HG03135 (cell line): ENCODE results near the gene C19orf25.
"Not testable (repeated sequence)": the region's sequence is repeated elsewhere in the genome, so short reads cannot be mapped to it uniquely, and the experiment has no call there.

Experiments used
- ATAC-seq: cut with Tn5 transposase; IDR thresholded peaks from one replicate; pipeline ENCODE4 v1.9.1; 2021; ENCODE audit warnings: mild to moderate bottlenecking, moderate library complexity; ENCODE audit not compliant: unreplicated experiment

The C19orf25 gene

DNA sequence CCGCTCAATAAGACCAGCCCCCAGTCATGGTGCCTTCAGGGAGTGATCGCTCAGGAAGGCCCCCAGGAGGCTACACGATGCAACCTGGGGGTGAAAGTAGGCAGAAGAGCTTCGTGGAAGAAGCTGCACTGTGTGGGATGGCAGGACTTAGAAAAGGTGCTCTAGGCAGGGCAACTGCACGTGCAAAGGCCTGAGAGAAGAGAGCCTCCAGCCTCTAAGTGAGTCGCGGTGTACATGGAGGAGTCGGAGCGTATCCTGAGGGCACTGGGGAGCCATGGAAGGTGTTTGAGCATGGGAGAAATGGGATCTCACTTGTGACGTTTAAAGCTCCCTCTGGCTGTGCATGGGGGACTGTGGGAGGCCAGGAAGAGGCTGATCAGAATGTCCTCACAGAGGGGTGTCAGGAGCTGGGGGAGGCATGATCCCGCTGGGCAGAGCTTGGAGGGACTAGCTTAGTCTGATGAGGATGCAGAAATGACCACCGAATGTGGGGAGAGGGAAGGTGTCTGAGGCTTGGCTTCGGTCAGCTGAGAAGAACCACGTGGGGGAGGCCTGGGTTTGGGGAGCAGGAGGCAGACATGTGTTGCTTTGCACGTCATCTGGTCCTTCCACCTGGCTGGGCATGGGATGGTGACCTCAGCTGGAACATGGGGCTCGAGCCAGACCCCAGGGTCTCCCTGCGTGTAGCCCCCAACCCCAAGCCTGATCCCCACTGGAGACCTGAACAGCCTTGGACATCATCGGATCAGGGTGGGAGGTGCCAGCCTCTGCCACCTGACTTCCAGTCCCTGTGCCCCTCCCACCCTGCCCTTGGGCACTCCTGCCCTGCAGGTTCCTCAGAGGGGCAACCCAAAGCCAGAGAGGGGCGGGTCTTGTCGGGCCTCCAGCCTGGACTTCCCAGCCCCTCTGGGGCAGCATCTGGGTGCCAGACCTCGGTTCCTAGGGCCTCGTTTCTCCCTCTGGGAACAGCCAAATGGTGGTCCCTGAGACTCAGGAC lies 28.0 kb downstream of the C19orf25 start:
- ATAC-seq, result no peak

DNA sequence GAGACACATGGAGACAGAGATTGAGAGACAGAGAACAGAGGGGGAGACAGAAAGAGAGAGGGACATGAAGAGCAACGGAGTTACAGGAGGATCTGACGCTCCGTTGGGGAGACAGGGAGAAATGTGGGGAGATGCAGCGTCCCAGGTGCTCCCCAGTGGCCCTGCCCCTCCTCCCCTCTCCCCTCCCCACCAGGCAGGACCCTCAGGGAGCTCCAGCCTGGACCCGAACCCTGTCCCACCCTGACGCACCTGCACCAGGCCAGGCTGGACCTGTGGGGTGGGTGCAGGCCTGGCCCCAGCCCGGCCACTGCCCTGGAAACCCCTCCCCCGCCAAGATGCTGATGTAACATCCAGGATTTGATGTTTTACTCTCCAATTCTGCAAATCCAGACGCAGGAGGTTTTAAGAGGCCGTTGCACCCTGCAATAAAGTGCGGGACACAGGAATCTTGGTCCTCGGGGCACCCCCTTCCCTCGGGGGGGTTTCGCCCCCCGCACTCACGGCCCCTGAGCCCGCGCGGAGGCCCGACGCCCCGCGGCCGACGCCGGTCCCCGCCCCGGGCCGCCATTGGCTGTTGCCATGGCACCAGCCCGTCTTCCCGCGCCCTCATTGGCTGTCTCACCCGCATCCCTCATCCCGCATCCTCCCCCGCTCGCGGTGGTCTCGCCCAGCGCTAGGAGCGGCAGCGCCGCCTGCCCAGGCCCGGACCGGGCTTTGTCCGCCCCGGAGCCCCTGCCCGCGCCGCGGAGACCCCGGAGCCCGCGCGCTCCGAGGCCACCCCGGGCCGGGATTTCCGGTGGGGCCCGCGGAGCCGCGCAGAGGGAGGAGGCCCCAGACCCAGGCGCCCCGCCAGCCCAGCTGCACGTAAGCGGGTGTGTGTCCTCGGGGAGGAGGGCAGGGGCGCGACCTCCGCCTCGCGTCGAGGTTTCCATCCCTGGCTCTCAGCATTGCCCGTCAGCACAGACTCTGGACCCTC lies 29.3 kb downstream of the C19orf25 start, which contains the start of gene APC2:
Gene APC2, plus strand, starts transcription at position 655 of the 976 bp plus-strand sequence. CDS start 2,881 bp downstream, outside the sequence.
- ATAC-seq, result no peak

DNA sequence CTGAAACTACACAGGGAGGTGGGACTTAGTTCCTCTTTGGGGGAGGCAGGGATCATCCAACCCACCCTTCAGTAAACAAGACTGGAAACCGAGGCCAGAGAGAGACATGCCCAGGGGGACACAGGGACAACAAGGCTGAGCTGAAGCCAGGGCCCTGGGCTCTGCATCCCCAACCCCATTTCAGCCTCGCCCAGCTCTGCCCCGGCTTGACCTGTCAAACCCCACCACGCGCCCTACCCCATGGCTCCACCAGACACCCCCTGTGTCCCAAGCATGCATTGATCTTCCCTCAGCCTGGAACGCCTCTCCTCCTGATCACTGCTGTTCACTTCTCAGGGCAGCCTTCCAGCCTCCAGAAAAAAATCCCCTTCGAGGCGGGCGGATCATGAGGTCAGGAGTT lies 31.1 kb downstream of the C19orf25 start:
- ATAC-seq, result no peak

DNA sequence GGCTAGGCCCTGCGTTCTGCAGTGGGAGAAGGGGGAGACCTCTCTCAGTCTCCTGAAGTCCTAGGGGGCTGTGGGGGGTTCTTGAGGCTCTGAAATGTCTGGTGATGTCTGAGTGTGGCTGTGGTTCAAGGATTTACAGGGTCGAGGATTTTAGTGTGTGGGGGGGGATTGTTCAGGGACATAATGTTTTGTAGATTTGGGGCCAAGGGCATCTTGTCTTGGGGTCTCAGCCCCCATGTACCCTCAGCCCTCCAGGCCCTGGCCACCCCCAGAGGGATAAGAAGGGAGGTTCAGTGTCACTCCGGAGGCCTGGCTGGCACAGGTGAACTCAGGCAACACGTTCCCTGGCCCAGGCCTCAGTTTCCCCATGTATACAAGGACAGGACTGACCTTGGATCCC lies 31.5 kb downstream of the C19orf25 start:
- no peak for ATAC-seq

DNA sequence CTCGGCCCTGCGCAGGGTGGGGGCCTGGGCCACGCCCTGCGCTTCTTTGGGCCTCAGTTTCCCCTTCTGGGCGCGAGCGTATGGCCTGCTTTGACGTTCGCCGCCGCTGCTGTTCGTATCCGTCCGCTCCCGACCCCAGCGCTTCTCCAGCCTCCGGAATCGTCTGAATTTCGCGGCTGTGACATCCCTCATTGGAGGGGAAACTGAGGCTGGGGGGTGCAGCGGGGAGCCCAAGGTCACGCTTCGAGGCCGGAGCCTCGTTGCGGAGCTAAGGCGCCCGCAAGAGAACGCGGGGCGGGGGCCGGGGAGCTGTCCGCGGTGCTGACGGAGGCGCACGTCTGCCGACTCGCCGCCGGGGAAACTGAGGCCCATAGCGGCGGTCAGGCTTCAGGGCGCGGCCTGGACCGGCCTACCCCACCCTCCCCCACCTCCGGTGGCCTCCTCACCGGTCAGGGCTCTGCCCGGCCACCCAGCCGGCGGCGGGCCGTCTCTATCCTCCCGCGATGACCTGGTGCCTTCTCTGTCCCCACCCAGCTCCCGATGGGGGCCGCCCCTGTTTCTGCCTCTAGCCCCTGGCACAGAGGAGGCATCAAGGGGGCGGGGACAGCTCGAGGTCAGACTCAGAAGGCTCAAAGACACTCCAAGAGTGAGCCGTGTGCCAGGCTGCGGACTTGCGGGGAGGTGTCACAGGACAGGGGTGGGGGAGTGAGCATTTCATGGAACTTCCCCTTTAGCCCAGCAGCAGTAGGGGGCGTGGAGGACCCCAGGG lies 32.1 kb downstream of the C19orf25 start:
- ATAC-seq, result no peak

DNA sequence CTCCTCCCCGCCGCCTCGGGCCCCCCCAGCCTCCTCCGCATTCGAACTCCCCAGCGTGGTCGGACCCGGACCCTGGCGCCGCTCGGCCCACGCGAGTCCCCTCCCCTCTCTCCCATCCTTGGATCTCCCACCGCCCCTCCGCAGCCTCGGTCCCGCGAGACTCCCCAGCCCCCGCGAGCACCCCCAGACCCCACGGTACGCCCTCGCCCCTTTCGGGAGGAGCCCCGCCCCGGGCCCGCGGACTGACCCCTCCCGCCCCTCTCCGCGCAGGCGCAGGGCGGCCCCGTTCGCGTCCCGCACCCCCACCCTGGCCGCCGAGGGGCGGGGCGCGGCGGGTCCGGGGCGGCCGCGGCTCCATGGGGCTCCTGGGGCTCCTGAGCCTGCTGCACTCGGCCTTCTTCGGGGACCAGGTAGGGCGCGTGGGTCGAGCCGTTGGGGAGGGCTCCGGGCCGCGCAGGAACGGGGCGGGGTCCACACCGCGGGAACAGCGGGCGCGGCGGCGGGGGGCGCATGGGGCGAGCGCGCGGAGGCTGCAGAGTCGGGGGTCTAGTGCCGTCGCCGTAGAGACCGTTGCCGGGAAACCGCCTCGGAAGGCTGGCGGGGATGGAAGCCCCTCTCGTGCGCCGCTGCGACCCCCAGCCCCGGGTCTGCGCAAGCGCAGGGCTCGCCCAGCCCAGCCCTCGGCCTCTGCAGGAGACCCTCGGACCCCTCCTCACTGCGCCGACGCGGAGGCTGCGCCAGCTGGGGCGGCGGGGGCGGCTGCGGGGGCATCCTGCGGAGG lies 32.9 kb downstream of the C19orf25 start:
- no peak for ATAC-seq

DNA sequence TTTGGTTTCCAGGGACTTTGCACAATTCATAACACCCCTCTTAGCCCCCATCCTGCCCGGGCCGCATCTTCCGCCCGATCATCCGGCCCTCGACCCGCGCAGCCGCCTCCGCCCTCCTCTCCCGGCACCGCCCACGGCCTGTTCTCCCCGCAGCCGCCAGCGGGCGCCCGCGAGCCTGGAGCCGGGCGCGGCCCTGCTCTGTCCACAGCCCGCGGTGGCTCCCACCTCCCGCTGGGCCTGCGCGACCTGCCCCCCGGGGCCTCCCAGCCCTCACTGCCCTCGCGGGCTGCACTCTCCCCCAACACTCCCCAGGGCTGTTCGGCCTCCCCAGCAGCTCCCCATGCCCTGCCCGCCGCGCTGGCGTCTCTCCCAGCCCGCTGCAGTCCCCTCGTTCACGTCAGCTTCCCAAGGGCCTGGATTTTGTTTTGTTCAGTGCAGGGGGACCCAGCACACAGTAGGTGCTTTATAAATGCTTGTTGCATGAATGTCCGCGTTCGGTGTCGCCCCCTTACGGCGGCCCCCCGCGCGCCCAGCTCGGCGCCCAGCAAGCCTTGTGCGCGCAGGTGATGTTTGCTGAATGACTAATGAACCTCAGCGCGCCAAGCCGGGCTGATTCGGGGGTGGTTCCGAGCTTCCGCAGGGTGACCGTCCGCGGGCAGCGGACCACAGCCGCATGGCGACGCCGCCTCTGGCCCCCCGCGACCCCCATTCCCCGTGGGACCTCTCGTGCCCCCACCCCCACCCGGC lies 33.7 kb downstream of the C19orf25 start:
- ATAC-seq, result no peak

DNA sequence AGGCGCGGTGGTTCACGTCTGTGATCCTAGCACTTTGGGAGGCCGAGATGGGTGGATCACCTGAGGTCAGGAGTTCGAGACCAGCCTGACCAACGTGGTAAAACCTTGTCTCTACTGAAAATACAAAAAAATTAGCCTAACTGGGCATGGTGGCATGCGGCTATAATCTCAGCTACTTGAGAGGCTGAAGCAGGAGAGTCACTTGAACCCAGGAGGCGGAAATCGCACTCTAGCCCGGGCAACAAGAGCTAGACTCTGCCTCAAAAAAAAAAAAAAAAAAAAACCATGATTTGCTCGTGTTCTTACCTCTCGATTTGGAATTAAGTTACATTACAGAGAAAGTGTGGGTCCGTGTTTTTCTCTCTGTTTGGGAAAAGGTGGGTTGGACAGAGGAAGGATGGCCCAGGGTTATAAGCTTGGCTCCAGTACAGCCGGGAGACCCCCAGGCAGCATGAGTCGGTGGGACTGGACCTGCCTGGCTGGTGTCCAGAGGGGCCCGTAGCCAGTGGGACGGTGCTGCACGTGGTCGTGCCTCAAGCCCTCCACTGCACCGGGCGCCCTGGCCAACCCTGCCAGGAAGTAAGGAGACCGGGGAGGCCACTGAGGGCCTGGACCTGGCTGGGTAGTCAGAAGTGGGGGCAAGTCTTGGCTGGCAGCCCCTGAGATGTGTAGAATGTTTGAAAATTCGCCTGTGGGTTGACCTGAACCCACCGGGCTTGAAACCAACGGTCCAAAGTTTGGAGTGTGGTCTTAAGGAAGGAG lies 37.2 kb downstream of the C19orf25 start:
- ATAC-seq, result no peak

DNA sequence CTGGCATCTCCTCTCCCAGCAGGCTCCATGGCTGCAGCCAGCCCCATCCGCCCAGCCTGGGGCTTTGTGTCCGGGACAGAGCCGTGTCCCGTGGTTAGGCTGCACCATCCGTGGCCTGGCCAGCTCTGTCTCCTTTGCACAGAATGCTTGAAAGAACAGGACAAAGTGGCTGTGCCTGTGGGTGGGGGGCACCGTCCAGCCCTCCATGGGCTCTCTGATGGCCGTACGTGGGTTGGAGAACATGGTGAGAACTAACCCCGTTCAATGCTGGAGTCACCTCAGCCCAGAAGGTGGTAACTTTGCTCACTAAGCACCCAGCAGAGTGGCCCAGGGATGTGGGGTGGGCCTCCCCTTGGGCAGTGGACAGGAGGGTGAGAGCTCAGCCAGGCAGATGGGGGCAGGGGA lies 38.0 kb downstream of the C19orf25 start:
- ATAC-seq, result no peak

DNA sequence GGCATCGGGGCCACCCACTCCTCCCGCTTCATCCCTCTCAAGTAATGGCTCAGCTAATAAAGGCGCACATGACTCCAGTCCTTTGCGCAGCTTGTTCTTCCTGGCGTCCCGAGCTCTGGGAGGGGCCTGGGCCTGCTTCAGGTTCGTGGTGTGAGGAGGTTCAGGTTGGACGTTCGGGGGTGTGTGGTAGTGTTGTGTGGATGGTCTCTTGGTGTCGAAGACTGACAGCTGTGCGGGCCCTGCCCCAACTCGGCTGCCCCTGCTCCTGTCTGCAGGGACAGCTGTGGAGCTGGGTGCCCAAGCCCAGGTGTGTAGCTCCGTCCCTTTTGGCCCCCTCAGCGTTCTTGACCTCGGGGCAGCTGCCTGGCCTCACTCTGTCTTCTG lies 38.6 kb downstream of the C19orf25 start:
- ATAC-seq, result no peak

DNA sequence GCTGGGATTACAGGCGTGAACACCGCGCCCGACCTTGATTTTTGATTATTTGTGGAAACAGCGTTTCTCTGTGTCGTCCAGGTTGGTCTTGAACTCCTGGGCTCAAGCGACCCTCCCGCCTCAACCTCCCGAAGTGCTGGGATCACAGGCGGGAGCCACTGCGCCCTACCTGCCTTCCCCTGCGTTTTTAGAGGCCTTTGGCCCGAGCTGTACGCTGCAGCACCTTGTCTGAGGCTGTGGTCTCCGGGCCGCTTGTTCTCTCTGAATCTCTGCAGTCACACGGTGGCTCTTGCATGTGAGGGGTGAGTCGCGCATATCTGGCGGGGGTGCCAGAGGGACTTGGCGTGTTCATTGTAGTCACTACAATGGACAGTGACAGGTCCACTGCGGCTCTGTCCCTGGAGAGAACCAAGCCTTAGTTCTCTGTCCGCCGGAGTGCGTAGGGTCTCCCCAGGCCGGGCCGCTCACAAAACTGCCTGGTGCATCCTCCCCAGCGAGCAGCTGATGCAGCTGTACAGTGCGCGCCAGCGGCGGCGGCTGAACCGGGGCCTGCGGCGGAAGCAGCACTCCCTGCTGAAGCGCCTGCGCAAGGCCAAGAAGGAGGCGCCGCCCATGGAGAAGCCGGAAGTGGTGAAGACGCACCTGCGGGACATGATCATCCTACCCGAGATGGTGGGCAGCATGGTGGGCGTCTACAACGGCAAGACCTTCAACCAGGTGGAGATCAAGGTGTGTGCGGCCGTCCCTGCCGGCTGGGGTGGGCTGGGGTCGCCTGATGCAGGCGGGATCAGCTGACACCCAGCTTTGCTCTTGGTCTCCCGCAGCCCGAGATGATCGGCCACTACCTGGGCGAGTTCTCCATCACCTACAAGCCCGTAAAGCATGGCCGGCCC lies 39.2 kb downstream of the C19orf25 start:
- not testable (repeated sequence) for ATAC-seq

DNA sequence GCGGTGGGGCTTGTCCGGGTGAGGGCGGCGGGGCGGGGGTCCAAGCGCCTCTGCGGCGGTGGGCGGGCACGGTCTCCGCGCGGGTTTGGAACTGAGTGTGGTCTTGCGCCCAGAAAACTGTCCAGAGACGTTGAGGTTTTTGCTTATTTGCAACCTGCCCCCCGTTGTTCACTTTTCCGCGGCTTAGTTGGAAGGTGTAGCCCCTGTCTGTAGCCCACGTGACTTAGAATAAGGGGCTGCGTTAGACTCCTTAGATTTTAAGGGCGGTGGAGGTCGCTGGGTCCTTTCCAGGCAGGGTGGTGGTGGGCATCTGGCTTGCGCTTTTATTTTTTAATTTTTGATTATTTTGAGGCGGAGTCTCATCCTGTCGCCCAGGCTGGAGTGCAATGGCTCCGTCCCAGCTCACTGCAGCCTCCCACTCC lies 40.1 kb downstream of the C19orf25 start:
- peak; percentile 9 for ATAC-seq

DNA sequence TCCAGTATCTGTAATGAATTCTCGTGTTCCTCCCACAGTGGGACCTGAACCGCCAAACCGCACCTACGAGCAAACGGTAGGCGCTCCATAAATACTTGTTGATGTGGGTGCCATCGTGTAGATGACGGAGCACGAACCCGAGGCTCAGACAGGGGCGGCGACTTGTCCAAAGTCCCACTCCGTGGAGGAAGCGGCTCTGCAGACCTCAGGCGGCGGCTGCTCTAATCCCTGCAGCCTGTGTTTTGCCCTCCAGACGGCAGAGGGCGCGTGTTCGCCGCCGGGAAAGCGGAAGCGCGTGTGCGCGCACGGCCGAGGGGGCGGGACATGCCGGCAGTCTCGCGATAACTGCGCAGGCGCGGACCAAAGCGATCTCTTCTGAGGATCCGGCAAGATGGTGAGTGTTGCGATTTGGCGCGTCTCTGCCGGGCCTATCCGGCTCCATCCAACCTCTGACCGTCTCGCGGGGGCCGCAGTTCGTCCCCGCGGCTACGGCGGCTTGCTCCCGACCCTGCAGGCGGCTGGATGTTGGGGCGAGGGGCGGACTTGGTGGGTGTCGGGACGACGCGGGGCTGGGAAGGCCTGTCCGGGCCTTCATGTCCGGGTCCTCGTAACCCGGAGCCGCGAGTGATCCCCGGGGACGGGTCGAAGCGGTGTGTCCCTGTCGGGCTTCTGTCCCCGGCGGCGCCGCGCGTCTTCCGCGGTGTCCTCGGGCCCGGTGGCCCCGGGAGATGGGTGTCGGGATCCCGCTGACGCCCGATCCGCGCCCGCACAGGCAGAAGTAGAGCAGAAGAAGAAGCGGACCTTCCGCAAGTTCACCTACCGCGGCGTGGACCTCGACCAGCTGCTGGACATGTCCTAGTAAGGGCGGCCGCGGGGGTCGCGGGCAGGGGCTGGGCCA lies 40.7 kb downstream of the C19orf25 start, which contains the start of gene RPS15:
Gene RPS15, plus strand, starts transcription at position 362 of the 898 bp plus-strand sequence. Its CDS starts 30 bp downstream, at position 392.
- ATAC-seq, result peak; percentile 79

DNA sequence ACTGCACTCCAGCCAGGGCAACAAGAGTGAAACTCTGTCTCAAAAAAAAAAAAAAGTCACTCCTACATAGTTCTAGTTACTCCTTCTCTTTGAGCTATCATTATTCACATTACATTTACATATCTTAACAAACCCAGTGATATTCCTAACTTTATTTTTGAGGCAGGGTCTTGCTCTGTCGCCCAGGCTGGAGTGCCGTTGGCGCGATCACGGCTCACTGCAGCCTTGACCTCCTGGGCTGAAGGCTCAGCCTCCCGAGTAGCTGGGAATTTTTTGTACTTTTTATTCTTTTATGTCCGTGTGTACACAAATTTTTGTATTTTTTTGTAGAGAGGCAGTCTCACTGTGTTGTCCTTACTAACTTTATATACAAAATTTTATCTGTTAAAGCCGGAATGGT lies 41.4 kb downstream of the C19orf25 start:
- no peak for ATAC-seq

DNA sequence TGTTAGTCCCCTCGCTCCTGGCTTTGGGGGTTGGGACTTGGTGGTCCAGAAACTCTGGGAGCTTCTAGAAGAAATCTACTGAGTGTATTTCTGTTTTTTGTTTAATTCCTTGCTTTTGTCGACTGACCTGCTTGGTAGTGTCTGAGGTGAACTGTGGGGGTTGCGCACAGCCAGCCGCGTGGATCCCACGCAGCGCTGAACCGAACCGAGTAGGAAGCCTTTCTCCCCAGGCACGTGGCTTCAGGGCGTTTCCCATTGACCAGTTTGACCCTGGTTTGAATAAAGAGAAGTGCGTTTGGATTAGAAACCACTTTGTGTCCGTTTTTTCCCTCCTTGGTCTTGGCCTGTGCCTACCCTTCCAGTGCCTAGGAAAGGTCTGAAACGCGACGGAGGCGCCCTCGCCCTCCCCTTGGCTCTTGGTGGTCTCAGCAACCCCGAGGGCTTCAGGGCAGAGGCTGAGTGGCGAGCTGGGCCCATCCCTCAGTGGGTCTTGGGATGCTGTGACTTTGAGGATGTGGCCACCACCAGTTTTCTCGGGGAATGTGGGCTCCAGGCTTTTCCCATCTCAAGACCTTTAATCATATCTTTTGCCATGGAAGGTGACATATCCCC lies 43.5 kb downstream of the C19orf25 start:
- ATAC-seq, result no peak

DNA sequence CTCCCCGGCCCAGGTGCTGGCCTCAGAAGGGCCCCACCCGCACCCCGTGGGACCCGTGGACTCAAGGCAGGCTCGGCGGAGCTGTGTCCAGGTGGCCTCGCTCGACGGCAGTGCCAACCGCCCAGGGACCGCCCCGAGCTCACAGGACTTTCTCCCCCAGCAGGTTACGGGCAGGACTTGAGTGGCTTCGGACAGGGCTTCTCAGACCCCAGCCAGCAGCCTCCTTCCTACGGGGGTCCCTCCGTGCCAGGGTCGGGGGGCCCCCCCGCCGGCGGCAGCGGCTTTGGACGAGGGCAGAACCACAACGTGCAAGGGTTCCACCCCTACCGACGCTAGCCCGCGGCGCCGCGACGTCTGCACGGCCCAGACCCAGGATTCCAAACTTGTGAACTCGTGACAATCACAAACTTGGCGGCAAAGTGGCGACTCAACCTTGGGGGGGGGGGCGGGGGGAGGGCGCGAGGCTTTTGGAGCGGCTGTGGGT lies 44.4 kb downstream of the C19orf25 start:
- ATAC-seq, result no peak
